IPS DF 19.7 (cell line): Measurements from ENCODE around the gene TMEM178A.

Experiments
- DNase-seq: peaks from one replicate; pipeline ENCODE4 v3.0.0-alpha.2; 2013; ENCODE audit warnings: low read depth, low spot score

Gene TMEM178A

GRCh38 chr2:39676342-39676741, 10.6 kb downstream of the TMEM178A start:
- no peak for DNase-seq

- DNase-seq: no peak
These were observed 12.5 kb downstream of the TMEM178A start for GRCh38 chr2:39678170-39678569.

GRCh38 chr2:39679805-39680204, 14.1 kb downstream of the TMEM178A start:
- no peak for DNase-seq

- no peak for DNase-seq
These were observed 16.5 kb downstream of the TMEM178A start for GRCh38 chr2:39682066-39682692.

- no peak for DNase-seq
These were observed 17.4 kb downstream of the TMEM178A start for GRCh38 chr2:39683022-39683699.

- DNase-seq: no peak
These were observed 18.7 kb downstream of the TMEM178A start for GRCh38 chr2:39684464-39684863.

GRCh38 chr2:39685126-39685525, 19.4 kb downstream of the TMEM178A start:
- no peak for DNase-seq

GRCh38 chr2:39686456-39686855, 20.7 kb downstream of the TMEM178A start:
- DNase-seq: no peak

- DNase-seq: no peak
These were observed 22.5 kb downstream of the TMEM178A start for GRCh38 chr2:39688181-39688580.

GRCh38 chr2:39689272-39689841, 23.6 kb downstream of the TMEM178A start:
- DNase-seq: no peak

- DNase-seq: no peak
These were observed 24.2 kb downstream of the TMEM178A start for GRCh38 chr2:39689876-39690275.

- DNase-seq: no peak
These were observed 27.5 kb downstream of the TMEM178A start for GRCh38 chr2:39693245-39693644.

- no peak for DNase-seq
These were observed 30.4 kb downstream of the TMEM178A start for GRCh38 chr2:39696101-39696553.

GRCh38 chr2:39696838-39697237, 31.1 kb downstream of the TMEM178A start:
- DNase-seq: no peak

GRCh38 chr2:39697454-39697853, 31.7 kb downstream of the TMEM178A start:
- DNase-seq: no peak

GRCh38 chr2:39701137-39701536, 35.4 kb downstream of the TMEM178A start:
- no peak for DNase-seq

GRCh38 chr2:39703181-39703872, 37.6 kb downstream of the TMEM178A start:
- no peak for DNase-seq

- no peak for DNase-seq
These were observed 38.8 kb downstream of the TMEM178A start for GRCh38 chr2:39704540-39704939.

GRCh38 chr2:39705638-39706037, 39.9 kb downstream of the TMEM178A start:
- DNase-seq: no peak

GRCh38 chr2:39706312-39706711, 40.6 kb downstream of the TMEM178A start:
- DNase-seq: no peak

- no peak for DNase-seq
These were observed 41.2 kb downstream of the TMEM178A start for GRCh38 chr2:39706945-39707344.

GRCh38 chr2:39708003-39708402, 42.3 kb downstream of the TMEM178A start:
- no peak for DNase-seq
